Upper lobe of left lung (tissue), 6 donors: ENCODE measurements around the gene MATCAP1. TPM values are rescaled to one million over a fixed set of nuclear protein-coding genes. Genes with fewer than 3 reads are reported as not detected.

Source experiments
- ATAC-seq, 2 donors: fragments of 200-7000 bp; cut with Tn5 transposase; one replicate each; pipeline ENCODE4 v1.9.1; 2022; ENCODE audit warnings: mild to moderate bottlenecking in 2 of 2, moderate library complexity in 2 of 2; ENCODE audit not compliant: low FRiP score in 2 of 2
- DNase-seq, 2 donors: peaks; one replicate each; pipeline ENCODE4 v3.0.0-alpha.2; 2019 to 2020
- H3K27ac ChIP-seq, 4 donors: fragments of 200-600 bp; sonication (generic); one replicate each; pipeline ENCODE4 v1.5.1; 2016 to 2019
- H3K27me3 ChIP-seq, 4 donors: fragments of 200-600 bp; sonication (generic); one replicate each; pipeline ENCODE4 v1.5.1; 2017 to 2019
- H3K36me3 ChIP-seq, 4 donors: fragments of 200-600 bp; sonication (generic); one replicate each; pipeline ENCODE4 v1.5.1; 2016 to 2019
- H3K4me1 ChIP-seq, 4 donors: fragments of 200-600 bp; sonication (generic); one replicate each; pipeline ENCODE4 v1.5.1; 2018 to 2019
- H3K4me3 ChIP-seq, 4 donors: fragments of 200-600 bp; sonication (generic); one replicate each; pipeline ENCODE4 v1.5.1; 2017 to 2019; ENCODE audit warnings: mild to moderate bottlenecking in 2 of 4, moderate library complexity in 1 of 4
- H3K9me3 ChIP-seq, 4 donors: fragments of 200-600 bp; sonication (generic); one replicate each; pipeline ENCODE4 v1.5.1; 2018 to 2019
- CTCF ChIP-seq, 6 experiments: fragments of 450-650 bp in 4 of 6; fragments of 200-600 bp in 2 of 6; sonication (generic) in 2 of 6; IDR thresholded peaks; one replicate each; pipeline ENCODE4 v1.5.1; 2016 to 2019; ENCODE audit warnings: antibody characterized with exemption in 6 of 6
- EP300 ChIP-seq, 4 donors: sonication (generic); formaldehyde crosslinking; IDR thresholded peaks; one replicate each; pipeline ENCODE4 v1.5.1; 2017; ENCODE audit warnings: antibody characterized with exemption in 4 of 4, control low read depth in 2 of 4
- POLR2A ChIP-seq, 4 donors: fragments of 450-650 bp; IDR thresholded peaks; one replicate each; pipeline ENCODE4 v1.5.1; 2016 to 2017; ENCODE audit warnings: antibody characterized with exemption in 4 of 4, mild to moderate bottlenecking in 2 of 4
- POLR2AphosphoS5 ChIP-seq, 2 donors: sonication (generic); formaldehyde crosslinking; IDR thresholded peaks; one replicate each; pipeline ENCODE4 v1.5.1; 2017; ENCODE audit warnings: antibody characterized with exemption in 2 of 2
- WGBS, 2 donors: methylation state at CpG; one replicate each; pipeline ENCODE4 v1.1.5; 2017 to 2018; 5-methylcytosine and 5-hydroxymethylcytosine counted together
- total RNA-seq, 6 donors: library from RNA; depleted of rRNA in 4 of 6; stranded (reverse); fragments of >200 nt in 4 of 6; gene quantifications; one replicate each; pipeline versions ENCODE4 v1.1.0 to v1.2.1, GENCODE V29; 2016 to 2021
- donor health status: DM: no; HTN: no; CAD: no; lungs with moderate emphysema.
- donor health status: DM: no; HTN: yes; CAD: no; lungs with severe emphysema.

The MATCAP1 gene
- total RNA-seq, 6 donors from 2014 or later: 9.1 to 147 (median 31.1) TPM

GRCh38 chr16:67212766-67213165, 29.0 kb upstream of the MATCAP1 start:
- Histone ChIP-seq H3K4me3 (no peak overlapping the region), H3K36me3 (peaks cover 0 to under 1% (median 0%) of the 10 kb centered on the region in 4 donors), H3K4me1 (peaks cover 21 to 29% (median 27%) of the 10 kb centered on the region in 4 donors), H3K9me3 (no peaks in the 10 kb centered on the region), H3K27ac (peak overlapping the region in 1 of 4 donors; percentile 14), H3K27me3 (no peaks in the 10 kb centered on the region)
- ATAC-seq: no peak
- no peak for TF ChIP-seq EP300 (IDR thresholded peaks at IDR 0.05)
- no peak for TF ChIP-seq CTCF (IDR thresholded peaks at IDR 0.05)
- TF ChIP-seq POLR2AphosphoS5 (IDR thresholded peaks at IDR 0.05): no peak
- TF ChIP-seq POLR2A (IDR thresholded peaks at IDR 0.05): no peak
- peak in 1 of 2 donors; percentile 51 for DNase-seq

GRCh38 chr16:67211674-67212073, 27.9 kb upstream of the MATCAP1 start:
- DNase-seq (no peak), ATAC-seq (no peak)
- no peaks in the 10 kb centered on the region for H3K27me3 ChIP-seq
- no peak overlapping the region for H3K4me3 ChIP-seq
- H3K27ac ChIP-seq: no peak overlapping the region
- TF ChIP-seq CTCF (IDR thresholded peaks at IDR 0.05): no peak
- no peak for TF ChIP-seq POLR2A (IDR thresholded peaks at IDR 0.05)
- WGBS, 2 donors: 74 to 83% methylated on average over 7 of the region's 7 CpGs
- H3K36me3 ChIP-seq: peaks cover 0 to 7% (median 0%) of the 10 kb centered on the region in 4 donors
- no peaks in the 10 kb centered on the region for H3K9me3 ChIP-seq
- H3K4me1 ChIP-seq: peaks cover 10 to 24% (median 21%) of the 10 kb centered on the region in 4 donors

GRCh38 chr16:67210069-67210937, 26.5 kb upstream of the MATCAP1 start:
- H3K27ac ChIP-seq: no peak overlapping the region
- DNase-seq (peak in 1 of 2 donors; percentile 66), ATAC-seq (no peak)
- no peak for TF ChIP-seq CTCF (IDR thresholded peaks at IDR 0.05)
- TF ChIP-seq POLR2AphosphoS5 (IDR thresholded peaks at IDR 0.05): no peak
- no peak for TF ChIP-seq POLR2A (IDR thresholded peaks at IDR 0.05)
- no peak for TF ChIP-seq EP300 (IDR thresholded peaks at IDR 0.05)
- no peaks in the 10 kb centered on the region for H3K9me3 ChIP-seq
- no peaks in the 10 kb centered on the region for H3K27me3 ChIP-seq
- peaks cover 0 to 12% (median 0%) of the 10 kb centered on the region in 4 donors for H3K36me3 ChIP-seq
- WGBS, 2 donors: 92 to 93% methylated on average over 9 to 25 of the region's 25 CpGs
- H3K4me3 ChIP-seq: no peak overlapping the region
- peaks cover 0 to 14% (median 8%) of the 10 kb centered on the region in 4 donors for H3K4me1 ChIP-seq

GRCh38 chr16:67209565-67209964, 25.8 kb upstream of the MATCAP1 start:
- DNase-seq (no peak), ATAC-seq (no peak)
- Histone ChIP-seq H3K9me3 (no peaks in the 10 kb centered on the region), H3K4me1 (peaks cover 0 to 14% (median 4%) of the 10 kb centered on the region in 4 donors), H3K27me3 (no peaks in the 10 kb centered on the region), H3K4me3 (no peak overlapping the region), H3K27ac (no peak overlapping the region), H3K36me3 (peaks cover 0 to 16% (median under 1%) of the 10 kb centered on the region in 4 donors)
- 87% methylated on average over 8 of the region's 8 CpGs for WGBS, 2 donors
- TF ChIP-seq CTCF (IDR thresholded peaks at IDR 0.05): no peak
